ENCODE results near the gene IPO4.

DNA sequence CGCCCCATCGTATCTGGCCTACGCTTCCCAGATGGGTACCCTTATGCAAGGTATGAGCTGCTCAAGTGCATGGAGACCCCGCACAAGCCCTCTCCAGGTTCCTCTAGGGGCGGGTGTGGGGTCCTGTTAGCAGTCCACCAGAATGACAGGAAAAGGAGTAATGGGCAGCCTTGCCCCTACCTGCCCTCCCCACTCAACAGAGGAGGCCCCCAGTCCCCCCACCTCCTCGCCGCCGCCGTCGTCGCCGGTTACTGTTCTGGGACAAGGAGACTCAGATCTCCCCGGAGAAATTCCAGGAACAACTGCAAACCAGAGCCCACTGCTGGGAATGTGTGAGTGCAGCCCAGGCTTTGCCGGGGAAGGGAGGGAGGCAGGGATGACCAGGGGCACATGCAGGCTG is 10.7 kb downstream of the IPO4 start:
- TF ChIP-seq, protein P1, sequence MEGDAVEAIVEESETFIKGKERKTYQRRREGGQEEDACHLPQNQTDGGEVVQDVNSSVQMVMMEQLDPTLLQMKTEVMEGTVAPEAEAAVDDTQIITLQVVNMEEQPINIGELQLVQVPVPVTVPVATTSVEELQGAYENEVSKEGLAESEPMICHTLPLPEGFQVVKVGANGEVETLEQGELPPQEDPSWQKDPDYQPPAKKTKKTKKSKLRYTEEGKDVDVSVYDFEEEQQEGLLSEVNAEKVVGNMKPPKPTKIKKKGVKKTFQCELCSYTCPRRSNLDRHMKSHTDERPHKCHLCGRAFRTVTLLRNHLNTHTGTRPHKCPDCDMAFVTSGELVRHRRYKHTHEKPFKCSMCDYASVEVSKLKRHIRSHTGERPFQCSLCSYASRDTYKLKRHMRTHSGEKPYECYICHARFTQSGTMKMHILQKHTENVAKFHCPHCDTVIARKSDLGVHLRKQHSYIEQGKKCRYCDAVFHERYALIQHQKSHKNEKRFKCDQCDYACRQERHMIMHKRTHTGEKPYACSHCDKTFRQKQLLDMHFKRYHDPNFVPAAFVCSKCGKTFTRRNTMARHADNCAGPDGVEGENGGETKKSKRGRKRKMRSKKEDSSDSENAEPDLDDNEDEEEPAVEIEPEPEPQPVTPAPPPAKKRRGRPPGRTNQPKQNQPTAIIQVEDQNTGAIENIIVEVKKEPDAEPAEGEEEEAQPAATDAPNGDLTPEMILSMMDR (conservative IDR thresholded peaks at IDR 0.05; ENCODE audit: low read depth, low read length): no peak
- no peak for TF ChIP-seq EZH2 (IDR thresholded peaks at IDR 0.05; ENCODE audit: borderline replicate concordance, low read depth, low read length, poor library complexity, severe bottlenecking)
